ENCODE results near the gene METAP1D. TPM values are rescaled to one million over a fixed set of nuclear protein-coding genes. Genes with fewer than 3 reads are reported as not detected.

METAP1D gene
- polyA plus RNA-seq, 1 of the 3 experiments (the other 2 are of a cell fraction), result 10.3 TPM

DNA sequence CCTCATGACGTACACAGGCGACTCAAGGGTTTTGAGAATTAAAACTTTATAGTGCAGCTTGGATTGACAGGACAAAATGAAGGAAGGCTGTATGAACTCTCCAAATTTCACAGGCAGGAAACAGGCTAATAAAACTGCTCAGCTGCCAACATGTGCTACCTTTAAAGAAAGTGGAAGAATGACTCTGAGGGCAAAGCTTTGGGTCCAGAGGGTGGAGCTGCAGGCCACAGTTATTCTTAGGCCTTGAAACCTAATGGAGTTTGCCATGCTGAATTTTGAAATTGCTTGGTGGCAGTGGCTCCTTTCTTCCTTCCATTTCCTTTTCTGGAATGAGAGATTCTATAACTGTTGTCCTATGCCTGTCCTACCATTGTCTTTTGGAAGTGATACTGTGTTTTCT is 42.7 kb upstream of the METAP1D start:
- CTCF ChIA-PET, result no interaction called here
- DNase-seq, result no peak
- Histone ChIP-seq H4K20me1 (ENCODE audit: insufficient read depth) (no peaks in the 10 kb centered on the region), H3K9ac (no peak overlapping the region), H3K4me1 (ENCODE audit: control insufficient read depth in 1 of 2, insufficient read depth in 2 of 2, low read depth in 1 of 2, low read length in 1 of 2) (no peaks in the 10 kb centered on the region; a peak in 1 of 4 replicates), H3K4me2 (no peak overlapping the region), H3K9me2 (no peaks in the 10 kb centered on the region), H3F3A (replicated peaks; ENCODE audit: insufficient read depth) (no peaks in the 10 kb centered on the region), H3K27me3 (ENCODE audit: insufficient read depth) (no peaks in the 10 kb centered on the region), H3K9me3 (no peaks in the 10 kb centered on the region), H3K36me3 (replicated peaks in 1 of 2; ENCODE audit: control insufficient read depth in 1 of 2, insufficient read depth in 2 of 2, low read length in 1 of 2) (peaks cover 0 to 12% of the 10 kb centered on the region in 2 experiments), H3K4me3 (ENCODE audit: low read depth in 2 of 2, low read length in 1 of 2) (no peak overlapping the region), H2AFZ (ENCODE audit: low read depth) (no peak overlapping the region), H3K27ac (ENCODE audit: low read depth in 2 of 2, low read length in 1 of 2) (no peak overlapping the region), H3K79me2 (ENCODE audit: insufficient read depth) (peaks cover 10% of the 10 kb centered on the region)
- POLR2A ChIA-PET, result no interaction called here
- WGBS (ENCODE audit: low lambda C conversion rate), result 96% methylated on average over 2 of the region's 2 CpGs
- TF ChIP-seq FOSL2 (IDR thresholded peaks at IDR 0.05; ENCODE audit: borderline replicate concordance, low read depth) (no peak), MXI1 (IDR thresholded peaks at IDR 0.05; ENCODE audit: low read depth, low read length) (no peak), RFX5 (IDR thresholded peaks at IDR 0.05; ENCODE audit: low read length) (no peak), IRF3 (IDR thresholded peaks at IDR 0.05; ENCODE audit: low read depth, low read length) (no peak), USF1 (IDR thresholded peaks at IDR 0.05; ENCODE audit: borderline replicate concordance, low read depth) (no peak), TEAD4 (IDR thresholded peaks at IDR 0.05; ENCODE audit: borderline replicate concordance, insufficient read depth) (no peak), FOXM1 (IDR thresholded peaks at IDR 0.05; ENCODE audit: low read depth) (no peak), CHD2 (IDR thresholded peaks at IDR 0.05; ENCODE audit: low read length, partially characterized antibody) (no peak), JUND (IDR thresholded peaks at IDR 0.05) (no peak), MEF2A (IDR thresholded peaks at IDR 0.05; ENCODE audit: borderline replicate concordance, low read depth) (no peak), GABPA (IDR thresholded peaks at IDR 0.05; ENCODE audit: low read depth) (no peak), RAD21 (IDR thresholded peaks at IDR 0.05; ENCODE audit: low read length) (no peak), GATA2 (CRISPR knock-in tag; IDR thresholded peaks at IDR 0.05) (no peak), TAF1 (IDR thresholded peaks at IDR 0.05; ENCODE audit: borderline replicate concordance, low read depth, low read length) (no peak), FOXJ3 (CRISPR knock-in tag; IDR thresholded peaks at IDR 0.05) (no peak)

- H2AFZ ChIP-seq (ENCODE audit: low read depth), result no peak overlapping the region
- no peak overlapping the region for H3K9ac ChIP-seq
- 91% methylated on average over 3 of the region's 3 CpGs for WGBS (ENCODE audit: low lambda C conversion rate)
- H3K4me1 ChIP-seq (ENCODE audit: control insufficient read depth in 1 of 2, insufficient read depth in 2 of 2, low read depth in 1 of 2, low read length in 1 of 2), result no peaks in the 10 kb centered on the region; a peak in 1 of 4 replicates
- no peaks in the 10 kb centered on the region for H3K27me3 ChIP-seq (ENCODE audit: insufficient read depth)
- ChIA-PET POLR2A (no interaction called here), CTCF (interaction anchor here (1.1 kb wide), 1 partner anchor 35 kb away, joined by 3 read pairs; the partner anchor contains the start of gene HAT1)
- peaks cover 10% of the 10 kb centered on the region; the same call in 1 of the 2 replicates for H3K79me2 ChIP-seq (ENCODE audit: insufficient read depth)
- H3K36me3 ChIP-seq (replicated peaks in 1 of 2; ENCODE audit: control insufficient read depth in 1 of 2, insufficient read depth in 2 of 2, low read length in 1 of 2), result peaks cover 0 to 12% of the 10 kb centered on the region in 2 experiments
- H3K4me3 ChIP-seq (ENCODE audit: low read depth in 2 of 2, low read length in 1 of 2), result no peak overlapping the region
- no peaks in the 10 kb centered on the region for H3K9me2 ChIP-seq
- no peak for DNase-seq
- H3K9me3 ChIP-seq, result no peaks in the 10 kb centered on the region
- H3K4me2 ChIP-seq, result 0 out of 2 replicates have a peak overlapping the region, but pooled peaks have one; percentile 6
- H3F3A ChIP-seq (replicated peaks; ENCODE audit: insufficient read depth), result no peaks in the 10 kb centered on the region
- H4K20me1 ChIP-seq (ENCODE audit: insufficient read depth), result no peaks in the 10 kb centered on the region
- H3K27ac ChIP-seq (ENCODE audit: low read depth in 2 of 2, low read length in 1 of 2), result no peak overlapping the region
- no peak for TF ChIP-seq TEAD4 (IDR thresholded peaks at IDR 0.05; ENCODE audit: borderline replicate concordance, insufficient read depth)
- TF ChIP-seq GABPA (IDR thresholded peaks at IDR 0.05; ENCODE audit: low read depth), result no peak
- peak; percentile 83 for TF ChIP-seq MEF2A (IDR thresholded peaks at IDR 0.05; ENCODE audit: borderline replicate concordance, low read depth)
- TF ChIP-seq YY1 (IDR thresholded peaks at IDR 0.05; ENCODE audit: low read depth), result no peak
- TF ChIP-seq JUND (IDR thresholded peaks at IDR 0.05), result 0 out of 2 replicates have a peak, but pooled peaks have one; percentile 19
- TF ChIP-seq, protein P1, sequence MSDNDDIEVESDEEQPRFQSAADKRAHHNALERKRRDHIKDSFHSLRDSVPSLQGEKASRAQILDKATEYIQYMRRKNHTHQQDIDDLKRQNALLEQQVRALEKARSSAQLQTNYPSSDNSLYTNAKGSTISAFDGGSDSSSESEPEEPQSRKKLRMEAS (IDR thresholded peaks at IDR 0.05; ENCODE audit: low read depth), result peak; percentile 70
These were observed 41.3 kb upstream of the METAP1D start for GRCh38 chr2:171958475-171958874.

All from SK-N-SH (cell line).